GM21528 (cell line): ENCODE data around the gene CNTN5.

Experiments used
- ATAC-seq: cut with Tn5 transposase; IDR thresholded peaks from one replicate; pipeline ENCODE4 v1.9.1; 2021; ENCODE audit warnings: mild to moderate bottlenecking, moderate library complexity; ENCODE audit not compliant: unreplicated experiment, low FRiP score

The CNTN5 gene

GRCh38 chr11:100004541-100004940 is 983.8 kb downstream of the CNTN5 start:
- ATAC-seq, result no peak

DNA sequence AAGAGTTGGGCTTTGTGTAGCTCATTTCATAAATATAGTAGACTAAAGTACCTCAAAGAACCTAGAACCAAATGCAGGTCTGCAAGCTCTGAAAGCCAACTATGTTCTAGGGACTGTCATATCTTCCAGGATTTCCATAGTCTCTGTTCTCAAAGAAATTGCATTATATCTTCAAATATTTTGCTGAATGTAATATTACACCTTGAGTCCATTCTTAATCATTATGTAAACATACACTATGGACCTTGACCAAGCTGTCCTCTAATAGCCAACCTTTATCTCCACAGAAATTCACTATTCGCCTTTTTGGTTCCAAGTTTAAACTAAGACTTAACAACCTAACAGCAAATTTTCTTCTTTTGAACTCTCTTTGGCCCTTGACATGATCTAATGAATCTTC is 987.7 kb downstream of the CNTN5 start:
- ATAC-seq, result no peak

- ATAC-seq, result no peak
These were observed 989.0 kb downstream of the CNTN5 start for GRCh38 chr11:100009728-100010127.

- ATAC-seq, result no peak
These were observed 989.6 kb downstream of the CNTN5 start for GRCh38 chr11:100010393-100010792.

DNA sequence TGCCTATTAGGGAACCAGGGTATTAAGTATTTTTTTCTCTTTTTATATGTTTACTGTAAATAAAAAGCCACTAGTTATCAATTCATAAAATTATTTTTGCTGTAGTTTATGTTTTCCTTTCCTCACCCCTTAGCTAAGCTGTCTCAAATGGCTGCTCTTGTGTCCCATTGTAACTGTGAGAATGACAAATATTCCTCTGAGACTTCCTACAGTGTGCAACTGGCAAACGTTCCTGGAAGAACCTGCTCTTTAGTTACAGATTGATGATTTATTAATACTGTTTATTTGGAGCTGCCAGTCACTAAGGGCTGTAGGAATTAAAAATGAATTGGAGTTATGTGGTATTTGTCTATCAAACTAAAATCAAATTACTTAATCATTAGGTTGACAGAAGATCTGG is 990.9 kb downstream of the CNTN5 start:
- no peak for ATAC-seq

DNA sequence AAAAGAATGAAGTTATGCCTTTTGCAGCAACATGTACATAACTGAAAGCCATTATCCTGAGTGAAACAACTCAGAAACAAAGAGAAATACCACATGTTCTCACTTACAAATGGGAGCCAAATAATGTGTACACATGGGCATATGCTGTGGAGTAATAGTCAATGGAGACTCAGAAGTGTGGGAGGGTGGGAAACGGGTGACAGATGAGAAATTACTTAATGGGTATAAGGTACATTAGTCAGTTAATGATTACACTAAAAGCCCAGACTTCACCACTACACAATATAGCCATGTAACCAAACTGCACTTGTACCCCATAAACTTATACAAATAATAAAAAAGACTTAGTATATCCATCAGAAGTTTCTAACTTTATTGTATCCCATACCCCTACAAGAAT is 992.3 kb downstream of the CNTN5 start:
- ATAC-seq, result no peak

DNA sequence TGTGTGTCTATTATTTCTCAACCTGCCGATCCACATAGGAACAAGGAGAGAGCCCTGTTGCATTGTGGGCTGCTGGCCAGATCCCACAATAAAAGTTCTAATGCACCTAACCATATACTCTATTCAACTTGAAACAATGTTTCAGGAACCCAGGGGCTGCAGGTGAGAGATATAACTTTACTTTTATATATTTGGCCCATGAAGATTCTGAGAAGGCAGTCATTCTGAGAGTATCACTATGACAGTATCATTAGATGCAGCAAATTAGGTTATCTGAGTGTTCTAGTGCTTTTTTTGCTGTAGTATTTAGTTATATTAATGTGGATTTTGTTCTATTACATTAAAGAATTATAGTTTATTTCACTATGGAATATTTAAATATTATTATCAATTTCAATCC is 1011.2 kb downstream of the CNTN5 start:
- no peak for ATAC-seq

DNA sequence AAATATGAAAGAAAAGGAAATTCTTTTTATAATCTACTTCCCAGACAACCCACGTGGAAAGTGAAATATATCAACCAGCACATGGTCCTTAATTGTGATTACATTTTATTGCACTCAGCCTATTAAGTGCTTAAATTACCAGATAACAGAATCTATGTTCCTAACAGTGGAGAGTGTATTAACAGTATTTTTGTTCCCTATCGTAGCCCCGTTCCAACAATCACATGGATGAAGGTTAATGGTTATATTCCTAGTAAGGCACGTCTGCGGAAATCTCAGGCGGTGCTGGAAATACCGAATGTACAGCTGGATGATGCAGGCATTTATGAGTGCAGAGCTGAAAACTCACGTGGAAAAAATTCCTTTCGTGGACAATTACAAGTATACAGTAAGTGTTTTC is 1040.3 kb downstream of the CNTN5 start:
- ATAC-seq, result no peak

DNA sequence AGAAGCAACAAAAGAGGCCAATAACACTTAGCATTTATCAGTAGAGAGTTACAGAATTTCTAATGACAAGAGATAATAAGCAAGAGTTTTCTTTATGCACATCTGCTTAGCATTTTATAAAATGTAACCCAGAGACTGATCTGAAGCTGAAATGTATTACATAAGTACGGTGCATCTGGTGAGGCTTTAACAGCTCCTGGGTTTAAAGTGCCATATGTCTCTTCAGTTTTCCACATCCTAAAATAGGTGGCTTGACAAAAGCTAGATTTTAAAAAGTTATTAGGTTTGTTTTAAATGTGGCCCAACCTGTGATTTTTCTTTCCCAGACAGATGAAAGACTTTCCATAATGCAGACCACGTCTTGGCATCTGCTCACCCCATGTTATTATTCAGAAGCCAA is 1045.7 kb downstream of the CNTN5 start:
- no peak for ATAC-seq

DNA sequence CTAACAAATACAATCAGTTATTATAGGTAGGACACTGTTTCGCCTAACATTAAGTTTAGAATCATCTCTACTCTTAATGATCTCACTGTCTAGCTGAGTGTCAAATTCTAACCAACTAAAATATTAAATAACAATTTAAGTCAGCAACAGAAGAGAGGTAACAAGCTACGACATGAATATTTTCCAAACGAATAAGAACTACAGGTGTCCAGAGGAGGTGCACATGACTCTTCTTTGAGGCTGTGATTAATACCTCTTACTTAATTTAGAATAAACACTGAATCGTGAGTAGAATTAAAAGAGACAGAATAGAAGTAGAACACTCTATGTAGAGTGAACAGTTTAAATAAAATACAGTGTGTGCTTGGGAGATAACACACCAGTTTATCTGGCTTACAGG is 1047.4 kb downstream of the CNTN5 start:
- no peak for ATAC-seq

GRCh38 chr11:100072131-100072530 is 1051.4 kb downstream of the CNTN5 start:
- no peak for ATAC-seq

GRCh38 chr11:100080381-100080780 is 1059.6 kb downstream of the CNTN5 start:
- ATAC-seq, result no peak

- ATAC-seq, result no peak
These were observed 1060.1 kb downstream of the CNTN5 start for GRCh38 chr11:100080821-100081220.

DNA sequence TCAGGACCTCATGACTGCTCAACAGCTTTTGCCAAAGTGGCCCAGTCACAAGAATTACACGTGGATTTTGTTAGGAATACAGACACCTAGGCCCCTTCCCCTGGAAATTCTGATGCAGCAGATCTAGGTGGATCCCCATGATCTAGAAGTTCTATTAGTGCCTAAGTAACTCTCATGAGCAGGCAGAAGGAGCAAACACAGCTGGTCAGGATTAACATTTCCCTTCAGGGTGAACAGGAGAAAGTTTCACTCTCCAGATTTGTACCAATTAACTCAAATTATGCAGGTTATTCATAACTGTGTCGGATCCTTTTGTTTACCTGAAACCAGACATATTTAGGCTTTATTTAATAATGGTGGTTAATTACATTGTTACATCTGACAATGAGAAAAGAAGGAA is 1072.9 kb downstream of the CNTN5 start:
- no peak for ATAC-seq

- no peak for ATAC-seq
These were observed 1073.5 kb downstream of the CNTN5 start for GRCh38 chr11:100094121-100094865.

- no peak for ATAC-seq
These were observed 1075.1 kb downstream of the CNTN5 start for GRCh38 chr11:100095809-100096208.

GRCh38 chr11:100098560-100098959 is 1077.8 kb downstream of the CNTN5 start:
- ATAC-seq, result no peak

DNA sequence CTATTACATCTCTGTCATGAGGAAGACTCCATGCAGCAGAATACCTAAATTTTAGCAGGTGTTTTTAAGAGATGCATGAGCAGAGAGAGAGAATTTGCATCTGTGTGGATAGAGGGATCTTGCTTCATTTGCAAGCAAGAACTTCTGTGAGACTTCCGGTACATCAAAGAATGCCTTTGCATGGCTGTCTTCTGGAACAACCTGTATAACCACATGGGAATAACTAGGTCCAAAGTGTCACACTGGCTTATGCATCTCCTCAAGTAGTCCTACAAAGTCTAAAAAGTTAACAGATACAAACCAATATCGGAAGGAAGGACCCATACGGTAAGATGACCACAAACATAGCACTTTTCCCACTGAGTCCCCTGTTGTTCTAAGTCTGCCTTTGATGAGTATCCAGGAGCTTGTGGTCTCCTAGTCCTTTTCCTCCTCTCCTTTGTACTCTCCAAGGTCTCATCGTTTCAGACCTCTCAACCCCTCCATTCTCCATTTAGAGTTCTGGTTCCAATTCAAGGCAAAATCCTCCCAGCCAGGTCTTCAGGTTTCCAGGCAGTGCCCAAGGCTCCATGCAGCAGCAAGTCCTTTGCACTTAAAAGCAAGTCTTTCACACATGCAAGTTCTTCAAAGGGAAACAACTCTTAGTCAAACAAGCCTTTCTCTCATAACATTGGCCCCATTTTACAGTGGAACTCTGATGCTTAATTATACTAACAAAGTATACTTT is 1084.7 kb downstream of the CNTN5 start:
- ATAC-seq, result no peak

DNA sequence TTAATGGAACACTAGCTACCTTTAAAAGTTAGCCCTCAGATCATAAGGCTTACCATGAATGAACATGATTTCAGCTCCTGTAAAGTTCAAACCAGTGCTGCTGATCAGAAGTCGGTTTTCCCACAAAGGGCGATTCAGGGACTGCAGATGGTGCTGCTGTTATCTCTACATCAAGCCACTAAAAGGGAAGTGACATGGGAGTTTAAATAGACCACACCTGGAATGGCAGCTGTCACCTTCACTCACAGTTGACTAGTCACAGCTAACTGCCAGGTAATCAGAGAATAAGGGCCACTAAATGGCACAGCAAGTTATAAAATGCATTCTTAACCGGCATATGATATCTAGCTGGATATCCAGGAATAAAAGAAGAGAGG is 1085.2 kb downstream of the CNTN5 start:
- no peak for ATAC-seq

DNA sequence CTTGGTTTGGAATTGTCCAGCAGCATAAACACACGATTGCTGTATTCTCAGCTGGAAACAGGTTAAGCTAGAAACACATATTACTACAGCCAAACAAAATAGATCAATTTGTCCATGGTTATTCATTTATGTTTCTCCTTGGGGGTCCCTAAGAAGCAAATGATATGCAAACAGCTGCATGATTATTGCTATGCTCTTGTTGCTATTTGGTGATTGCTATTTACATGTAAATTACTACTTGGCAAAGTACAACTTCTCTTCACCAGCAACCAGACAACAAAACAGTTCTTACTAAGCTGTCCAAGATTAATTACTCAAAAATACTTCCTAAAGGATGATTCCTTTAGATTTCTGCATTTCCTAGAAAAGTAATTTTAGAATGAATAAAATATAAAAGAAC is 1098.4 kb downstream of the CNTN5 start:
- no peak for ATAC-seq

DNA sequence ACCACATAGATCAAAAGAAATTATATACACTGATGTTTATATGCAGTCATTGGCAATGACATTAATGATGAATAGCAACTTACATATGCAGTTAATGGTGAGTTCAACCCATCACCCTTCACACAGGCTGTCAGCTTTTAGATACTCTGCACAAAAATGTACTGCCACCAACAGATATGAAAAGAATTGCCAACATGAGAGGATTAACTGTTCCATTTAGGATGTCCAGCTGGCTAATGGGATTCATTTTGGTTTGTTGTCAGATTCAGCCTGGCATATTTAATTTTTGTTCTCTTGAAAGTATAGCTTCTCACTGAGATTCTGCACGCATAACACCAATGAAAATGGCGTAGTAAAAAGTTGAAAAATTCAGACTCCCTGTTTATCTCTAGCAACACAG is 1112.4 kb downstream of the CNTN5 start:
- ATAC-seq, result no peak

GRCh38 chr11:100141201-100141600 is 1120.5 kb downstream of the CNTN5 start:
- ATAC-seq, result no peak
